Gastrocnemius medialis (tissue), 4 donors: Measurements from ENCODE around the gene ACY1. TPM values are rescaled to one million over a fixed set of nuclear protein-coding genes. Genes with fewer than 3 reads are reported as not detected.
A peak's percentile ranks its signal among the peaks of the same experiment; 100 is the strongest.

ENCODE experiments used
- ATAC-seq, 2 donors: fragments of 150-250 bp; one replicate each; pipeline ENCODE4 v1.9.1; 2016
- DNase-seq, 2 donors: peaks; one replicate each; pipeline ENCODE4 v3.0.0-alpha.2; 2019
- H3K27ac ChIP-seq, 4 donors: fragments of 200-600 bp; sonication (generic); 1 replicate in 1 of 4; 2 replicates in 3 of 4; pipeline ENCODE4 v1.5.1; 2016 to 2018; ENCODE audit warnings: mild to moderate bottlenecking in 2 of 4, moderate library complexity in 1 of 4
- H3K27me3 ChIP-seq, 3 donors: fragments of 200-600 bp; sonication (generic) in 2 of 3; 1 replicate in 1 of 3; 2 replicates in 2 of 3; pipeline versions ENCODE4 v1.5.1 to v1.6.0; 2016 to 2019; ENCODE audit warnings: mild to moderate bottlenecking in 1 of 3, moderate library complexity in 1 of 3
- H3K36me3 ChIP-seq, 2 donors: fragments of 200-600 bp; sonication (generic) in 1 of 2; one replicate each; pipeline ENCODE4 v1.5.1; 2017 to 2018
- H3K4me1 ChIP-seq, 2 donors: fragments of 200-600 bp; sonication (generic) in 1 of 2; one replicate each; pipeline ENCODE4 v1.5.1; 2016 to 2017; ENCODE audit warnings: mild to moderate bottlenecking in 2 of 2
- H3K4me3 ChIP-seq, 4 donors: fragments of 200-600 bp; sonication (generic) in 3 of 4; 1 replicate in 1 of 4; 2 replicates in 3 of 4; pipeline ENCODE4 v1.5.1; 2016 to 2019; ENCODE audit warnings: mild to moderate bottlenecking in 2 of 4
- H3K9me3 ChIP-seq, 3 donors: fragments of 200-600 bp; sonication (generic) in 2 of 3; 1 replicate in 1 of 3; 2 replicates in 2 of 3; pipeline ENCODE4 v1.5.1; 2016 to 2019
- CTCF ChIP-seq, 5 experiments: fragments of 450-650 bp in 3 of 5; fragments of 200-600 bp in 2 of 5; sonication (generic) in 2 of 5; IDR thresholded peaks in 4 of 5; conservative IDR thresholded peaks in 1 of 5; 1 replicate in 4 of 5; 2 replicates in 1 of 5; pipeline ENCODE4 v1.5.1; 2016 to 2019; ENCODE audit warnings: antibody characterized with exemption in 5 of 5, mild to moderate bottlenecking in 3 of 5, moderate library complexity in 3 of 5
- POLR2A ChIP-seq, 2 donors: fragments of 450-650 bp; IDR thresholded peaks; one replicate each; pipeline ENCODE4 v1.6.1; 2017; ENCODE audit warnings: antibody characterized with exemption in 2 of 2, mild to moderate bottlenecking in 2 of 2, moderate library complexity in 2 of 2
- in situ Hi-C, 4 donors: fragments of 200-750 bp; cut with MboI; loops; one replicate each; pipeline versions ENCODE4 v1.15.0 to v1.8.0; 2017; ENCODE audit warnings: low sequenced_read_pairs in 4 of 4
- intact Hi-C: fragments of 100-400 bp; cut with DNase I; formaldehyde crosslinking; loops from one replicate; pipeline ENCODE4 v1.15.1; 2023; ENCODE audit warnings: low total_unique reads
- total RNA-seq, 4 donors: library from RNA; depleted of rRNA; stranded (reverse); fragments of >200 nt; gene quantifications; one replicate each; pipeline versions ENCODE4 v1.1.0 to v1.2.3, GENCODE V29; 2016

The ACY1 gene
- total RNA-seq, 4 donors from 2014 or later, result 33.5 to 79.3 (median 43.2) TPM

DNA sequence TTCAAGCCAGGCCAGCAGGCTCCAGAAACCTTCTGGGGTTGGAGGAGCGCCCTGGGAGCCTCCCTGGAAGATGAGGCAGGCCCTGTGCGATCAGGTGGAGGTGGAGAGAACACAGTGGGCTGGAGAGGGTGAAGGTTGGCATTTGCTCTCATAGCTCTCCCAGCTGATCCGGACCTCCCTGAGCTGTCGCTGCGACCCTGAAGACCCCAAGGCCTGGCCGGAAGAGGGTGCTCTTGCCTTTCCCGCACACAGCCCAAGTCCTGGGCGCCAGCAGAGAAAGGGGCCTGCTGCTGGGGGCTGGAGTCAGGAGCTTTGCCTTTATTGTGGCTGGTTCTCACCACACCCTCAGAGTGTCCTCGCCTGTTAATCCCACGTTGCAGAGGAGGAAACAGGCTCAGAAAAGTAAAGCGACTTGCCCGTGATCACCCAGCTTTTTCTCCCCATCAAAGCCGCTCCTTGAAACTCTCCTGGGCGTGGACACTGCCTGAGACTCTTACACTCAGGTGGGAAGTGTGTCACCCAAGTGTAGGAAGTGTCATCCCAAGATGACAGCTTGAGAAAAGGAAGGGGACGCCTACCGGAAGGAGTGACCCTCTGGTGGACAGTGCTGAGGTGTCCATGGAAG is 20.9 kb downstream of the ACY1 start:
- intact Hi-C loops (loop anchor here (10.0 kb wide), 1 partner anchor 331 kb away; no protein-coding TSS in a partner anchor), in situ Hi-C loops (loop anchor here (5.0 to 10.0 kb wide), 4 partner anchors 48 to 138 kb away; partner anchors contain the start of gene DUSP7 (in 3 of the 4))
- TF ChIP-seq CTCF (IDR thresholded peaks at IDR 0.05 in 4 of 5, conservative IDR thresholded peaks at IDR 0.05 in 1 of 5), result peak; percentile 68 to 84 (median 76)
- no peak for TF ChIP-seq POLR2A (IDR thresholded peaks at IDR 0.05)
- Histone ChIP-seq H3K27me3 (no peaks in the 10 kb centered on the region), H3K27ac (peak overlapping the region; percentile 26 to 82 (median 68)), H3K36me3 (no peaks in the 10 kb centered on the region), H3K4me1 (peaks cover 36 to 45% of the 10 kb centered on the region in 2 donors), H3K9me3 (no peaks in the 10 kb centered on the region), H3K4me3 (no peak overlapping the region)
- DNase-seq (peak in 1 of 2 donors; percentile 58), ATAC-seq (peak in 1 of 2 donors; percentile 36)

DNA sequence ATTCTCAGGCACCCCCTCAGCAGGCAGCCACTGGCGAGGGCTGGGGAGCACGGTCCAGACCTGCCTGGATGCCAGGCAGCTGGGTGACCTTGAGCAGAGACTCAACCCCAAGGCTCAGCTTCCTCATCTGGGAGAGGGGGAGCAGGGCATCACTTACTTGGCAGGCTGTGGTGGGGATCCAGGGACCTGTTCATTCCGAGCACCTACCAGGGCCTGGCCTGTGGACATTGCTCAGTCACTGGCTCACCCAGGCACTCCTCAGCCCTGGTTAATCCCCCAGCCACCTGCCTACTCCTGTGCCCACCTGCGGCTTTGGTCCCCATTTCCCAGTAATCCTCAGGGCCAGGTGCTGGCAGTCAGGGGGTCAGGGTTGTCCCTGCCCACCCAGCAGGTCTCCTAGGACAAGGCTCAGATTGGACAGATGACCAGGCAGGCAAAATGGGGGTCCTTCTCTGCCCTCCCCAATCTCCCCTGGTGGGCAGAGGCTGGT is 21.6 kb downstream of the ACY1 start:
- Histone ChIP-seq H3K27ac (peak overlapping the region; percentile 26 to 82 (median 68)), H3K4me3 (no peak overlapping the region), H3K27me3 (no peaks in the 10 kb centered on the region), H3K9me3 (no peaks in the 10 kb centered on the region), H3K36me3 (no peaks in the 10 kb centered on the region), H3K4me1 (peaks cover 40 to 45% of the 10 kb centered on the region in 2 donors)
- in situ Hi-C loops, result loop anchor here (5.0 to 10.0 kb wide), 4 partner anchors 47 to 137 kb away; partner anchors contain the start of gene DUSP7 (in 3 of the 4)
- DNase-seq (no peak), ATAC-seq (peak in 1 of 2 donors; percentile 9)
- intact Hi-C loops, result loop anchor here (10.0 kb wide), 1 partner anchor 330 kb away; no protein-coding TSS in a partner anchor
- no peak for TF ChIP-seq POLR2A (IDR thresholded peaks at IDR 0.05)
- no peak for TF ChIP-seq CTCF (IDR thresholded peaks at IDR 0.05 in 4 of 5, conservative IDR thresholded peaks at IDR 0.05 in 1 of 5)

DNA sequence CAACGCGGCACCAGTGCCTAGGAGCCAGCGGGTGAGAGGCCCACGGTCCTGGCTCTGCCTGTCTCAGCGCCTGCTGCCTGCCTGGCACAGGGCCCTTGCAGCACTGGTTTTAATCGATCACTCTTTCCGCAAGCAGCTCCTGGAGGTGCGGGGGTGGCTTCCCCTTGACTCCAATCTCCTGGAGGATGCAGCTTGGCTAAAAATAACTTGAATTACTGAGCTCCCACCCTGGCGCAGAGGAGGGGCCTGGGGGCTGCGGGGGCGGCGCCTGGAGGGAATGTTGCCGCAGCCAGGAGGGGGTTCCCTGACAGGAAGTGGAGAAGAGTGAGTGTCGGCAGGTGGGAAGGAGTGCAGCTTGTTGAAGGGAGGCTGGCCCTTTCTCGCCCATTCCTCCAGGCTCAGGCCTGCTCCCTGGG is 22.2 kb downstream of the ACY1 start:
- Histone ChIP-seq H3K27ac (peak overlapping the region; percentile 26 to 82 (median 68)), H3K4me1 (peaks cover 40 to 45% of the 10 kb centered on the region in 2 donors), H3K4me3 (no peak overlapping the region), H3K9me3 (no peaks in the 10 kb centered on the region), H3K36me3 (no peaks in the 10 kb centered on the region), H3K27me3 (no peaks in the 10 kb centered on the region)
- TF ChIP-seq POLR2A (IDR thresholded peaks at IDR 0.05), result no peak
- no peak for TF ChIP-seq CTCF (IDR thresholded peaks at IDR 0.05 in 4 of 5, conservative IDR thresholded peaks at IDR 0.05 in 1 of 5)
- in situ Hi-C loops (loop anchor here in 2 of 4 donors (10.0 kb wide), 1 partner anchor 49 kb away; the partner anchor contains the start of gene DUSP7 (in 2 of the 2)), intact Hi-C loops (loop anchor here (10.0 kb wide), 1 partner anchor 329 kb away; no protein-coding TSS in a partner anchor)
- ATAC-seq (no peak), DNase-seq (no peak)

DNA sequence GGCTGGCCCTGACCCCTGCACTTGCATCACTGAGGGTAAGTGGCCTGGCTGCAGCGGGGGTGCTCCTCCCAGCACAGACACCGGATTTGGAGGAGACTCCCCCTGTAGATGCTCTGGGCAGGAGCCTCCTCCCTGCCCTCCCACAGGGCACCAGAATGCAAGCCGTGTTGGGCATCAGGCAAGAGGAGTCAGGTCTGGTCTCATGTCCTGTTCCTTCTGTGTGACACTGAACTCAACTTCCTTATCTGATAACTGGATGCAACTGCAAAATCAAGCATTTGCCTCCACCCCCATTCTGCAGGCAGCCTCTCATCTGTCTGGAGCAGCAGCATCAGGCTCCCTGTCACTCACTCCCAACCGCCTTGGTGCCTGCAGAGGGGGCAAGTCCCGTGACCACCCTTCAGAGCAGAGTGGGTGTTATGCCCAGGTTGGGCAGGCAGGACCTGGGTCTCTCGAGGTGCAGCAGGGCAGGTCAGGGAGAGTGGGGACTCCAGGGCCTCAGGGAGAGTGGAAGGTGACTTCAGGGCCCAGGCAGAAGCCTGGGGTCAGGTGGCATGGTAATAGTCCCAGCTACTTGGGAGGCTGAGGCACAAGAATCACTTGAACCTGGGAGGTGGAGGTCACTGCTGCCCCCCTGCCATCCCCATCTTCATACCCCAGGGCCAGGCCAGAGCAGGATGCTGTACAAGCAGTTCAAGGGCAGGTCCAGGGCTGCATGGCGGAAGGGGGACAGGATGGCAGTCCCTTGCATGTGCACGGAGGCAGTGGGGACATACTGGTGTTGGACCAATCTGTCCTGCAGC is 22.9 kb downstream of the ACY1 start:
- DNase-seq (peak in 1 of 2 donors; percentile 21), ATAC-seq (no peak)
- H3K9me3 ChIP-seq, result no peaks in the 10 kb centered on the region
- TF ChIP-seq CTCF (IDR thresholded peaks at IDR 0.05 in 4 of 5, conservative IDR thresholded peaks at IDR 0.05 in 1 of 5) (no peak), POLR2A (IDR thresholded peaks at IDR 0.05) (no peak)
- H3K27ac ChIP-seq, result peak overlapping the region in 3 of 4 donors; percentile 78 to 82 (median 81)
- H3K4me3 ChIP-seq, result no peak overlapping the region
- H3K27me3 ChIP-seq, result no peaks in the 10 kb centered on the region
- no peaks in the 10 kb centered on the region for H3K36me3 ChIP-seq
- H3K4me1 ChIP-seq, result peaks cover 43 to 45% of the 10 kb centered on the region in 2 donors
- in situ Hi-C loops (loop anchor here in 2 of 4 donors (10.0 kb wide), 1 partner anchor 49 kb away; the partner anchor contains the start of gene DUSP7 (in 2 of the 2)), intact Hi-C loops (loop anchor here (10.0 kb wide), 1 partner anchor 329 kb away; no protein-coding TSS in a partner anchor)
